ENCODE measurements around the gene CSPG5.
A peak's percentile ranks its signal among the peaks of the same experiment; 100 is the strongest.

Gene CSPG5

GRCh38 chr3:47586746-47587145 lies 8.1 kb upstream of the CSPG5 start:
- no peak for DNase-seq (ENCODE audit: low read depth)

GRCh38 chr3:47583320-47584075 lies 4.8 kb upstream of the CSPG5 start:
- no peak for DNase-seq (ENCODE audit: low read depth)

DNA sequence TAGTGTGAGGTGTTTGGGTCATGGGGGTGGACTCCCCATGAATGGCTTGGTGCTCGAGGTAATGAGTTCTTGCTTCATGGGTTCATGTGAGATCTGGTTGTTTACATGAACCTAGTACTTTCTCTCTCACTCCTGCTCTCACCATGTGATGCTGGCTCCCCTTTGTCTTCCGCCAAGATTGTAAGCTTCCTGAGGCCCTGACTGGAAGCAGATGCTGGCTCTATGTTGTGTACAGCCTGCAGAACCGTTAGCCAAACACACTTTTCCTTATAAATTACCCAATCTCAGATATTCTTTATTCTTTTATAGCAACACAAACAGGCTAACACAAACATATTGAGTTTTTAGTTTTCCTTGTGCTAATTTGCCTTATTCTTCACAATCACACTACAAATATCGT lies 3.2 kb upstream of the CSPG5 start:
- no peak for DNase-seq (ENCODE audit: low read depth)

- DNase-seq (ENCODE audit: low read depth) = no peak
Observed at GRCh38 chr3:47581422-47581821, 2.8 kb upstream of the CSPG5 start.

- no peak for DNase-seq (ENCODE audit: low read depth)
Observed at GRCh38 chr3:47580481-47580880, 1.8 kb upstream of the CSPG5 start.

- no peak for DNase-seq (ENCODE audit: low read depth)
Observed at GRCh38 chr3:47579875-47580274, 1.2 kb upstream of the CSPG5 start.

DNA sequence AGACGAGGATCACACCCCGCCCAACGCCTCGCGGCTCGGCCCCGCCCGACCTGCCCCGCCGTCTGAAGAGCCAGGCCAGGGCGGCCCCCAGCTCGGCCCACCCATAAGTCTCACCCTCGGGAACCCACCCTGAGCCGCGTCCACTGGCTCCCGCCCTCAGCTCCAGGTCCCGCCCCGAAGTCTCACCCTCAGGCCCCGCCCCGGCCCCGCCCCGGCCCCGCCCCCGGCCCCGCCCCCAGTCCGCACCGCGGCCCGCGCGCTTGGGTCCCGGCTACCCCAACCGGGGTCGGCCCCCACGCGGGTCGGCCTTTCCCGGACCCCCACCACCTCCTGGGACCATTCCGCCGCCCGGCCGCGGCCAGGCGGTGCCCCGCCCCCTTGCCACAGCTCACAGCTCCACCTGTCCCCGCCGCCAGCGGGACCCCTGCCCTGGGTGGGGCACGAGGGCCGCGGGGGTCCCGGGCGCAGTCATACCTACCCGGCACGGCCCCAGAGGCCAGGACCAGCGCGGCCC lies 489 bp downstream of the CSPG5 start:
- peak; percentile 41 for DNase-seq (ENCODE audit: low read depth)

GRCh38 chr3:47577583-47578118 lies 1.0 kb downstream of the CSPG5 start:
- DNase-seq (ENCODE audit: low read depth) = no peak

DNA sequence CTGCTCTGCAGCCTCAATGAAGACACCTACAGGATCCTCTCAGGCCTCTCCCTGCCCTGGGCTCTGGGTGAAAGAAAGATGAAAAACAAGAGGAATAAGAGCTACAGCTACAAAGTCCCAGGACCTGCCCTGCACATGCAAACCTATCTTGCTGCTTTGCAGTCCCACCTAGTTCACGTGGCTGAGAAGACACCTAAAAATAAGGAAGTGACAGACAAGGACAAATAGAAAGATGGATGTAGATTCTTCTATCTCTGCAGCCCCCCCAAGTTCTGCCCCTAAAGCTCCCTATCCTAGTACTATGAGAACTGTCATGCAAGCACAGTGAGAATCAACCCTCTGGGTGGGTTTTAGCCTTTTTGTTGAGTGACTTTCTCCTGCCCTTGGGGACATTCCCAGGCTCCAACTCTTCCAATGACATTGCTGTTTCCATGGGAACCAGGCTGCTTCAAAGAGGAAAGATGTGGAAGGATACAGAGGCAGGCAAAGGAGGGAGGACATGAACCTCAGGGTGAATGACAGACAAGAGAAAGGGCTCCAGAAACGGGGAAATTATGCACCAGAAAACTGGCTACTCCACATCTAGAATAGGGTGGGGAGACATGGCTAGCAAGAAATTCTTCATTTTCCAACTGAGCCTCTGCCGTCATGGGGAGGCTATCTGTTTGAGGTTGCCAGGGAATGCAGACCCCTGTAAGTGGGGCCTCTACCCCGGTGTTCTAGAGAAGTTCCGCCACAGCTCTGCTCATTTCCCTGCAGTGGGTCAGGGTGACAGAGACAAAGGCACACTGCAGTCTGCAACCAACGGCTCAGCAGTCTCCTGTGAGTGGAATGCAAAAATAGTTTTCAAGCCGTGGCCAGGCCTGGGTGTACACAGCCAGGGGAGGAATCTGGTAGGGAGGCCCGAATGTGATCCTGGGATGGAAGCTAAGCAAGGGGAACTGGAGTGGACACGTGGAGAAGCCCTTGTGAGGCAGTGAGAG lies 5.2 kb downstream of the CSPG5 start:
- DNase-seq (ENCODE audit: low read depth) = no peak

GRCh38 chr3:47571391-47572175 lies 7.1 kb downstream of the CSPG5 start:
- no peak for DNase-seq (ENCODE audit: low read depth)

- DNase-seq (ENCODE audit: low read depth) = no peak
Observed at GRCh38 chr3:47568901-47569300, 9.8 kb downstream of the CSPG5 start.

- no peak for DNase-seq (ENCODE audit: low read depth)
Observed at GRCh38 chr3:47567149-47567548, 11.5 kb downstream of the CSPG5 start.

DNA sequence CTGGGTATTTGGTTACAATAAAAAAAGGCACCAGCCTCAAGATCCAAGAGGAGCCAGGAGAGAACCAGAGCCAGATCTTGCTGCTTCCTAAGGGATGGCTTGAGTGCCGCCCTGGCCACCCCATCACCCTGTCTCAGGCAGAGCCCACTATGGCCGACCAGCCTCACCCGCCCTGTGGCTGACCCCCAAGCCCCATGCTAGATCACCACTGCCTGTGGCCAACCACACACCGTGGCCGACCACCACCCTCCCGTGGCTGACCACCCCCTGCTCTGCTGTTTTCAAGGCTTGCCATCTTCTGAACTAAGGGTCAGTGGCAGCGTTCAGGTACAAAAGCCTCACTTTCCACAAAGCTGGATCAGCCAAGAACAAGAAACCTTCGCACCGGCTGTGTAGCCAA lies 12.0 kb downstream of the CSPG5 start:
- DNase-seq (ENCODE audit: low read depth) = no peak

GRCh38 chr3:47565734-47566550 lies 12.7 kb downstream of the CSPG5 start:
- DNase-seq (ENCODE audit: low read depth) = no peak

- DNase-seq (ENCODE audit: low read depth) = no peak
Observed at GRCh38 chr3:47556351-47556750, 22.3 kb downstream of the CSPG5 start.

DNA sequence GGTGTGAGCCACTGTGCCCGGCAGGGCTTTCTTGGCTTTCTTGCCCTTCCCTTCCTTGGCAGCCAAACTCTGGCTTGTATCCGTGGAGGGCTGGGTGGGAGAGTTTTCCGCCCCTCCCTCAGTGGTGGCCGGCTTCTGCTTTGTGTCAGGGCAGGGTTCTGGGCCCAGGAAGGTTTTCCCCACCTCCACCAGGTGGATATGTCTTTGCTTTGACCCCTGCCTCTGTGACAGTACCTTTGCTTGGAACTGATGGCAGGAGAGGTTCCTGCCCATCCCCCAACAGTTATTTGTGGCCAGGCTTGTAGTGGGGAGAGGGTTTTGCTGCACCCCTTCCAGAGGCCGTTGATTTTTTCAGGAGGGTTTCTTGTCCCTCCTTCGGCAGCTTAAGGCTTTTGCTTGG lies 24.3 kb downstream of the CSPG5 start:
- no peak for DNase-seq (ENCODE audit: low read depth)

- DNase-seq (ENCODE audit: low read depth) = no peak
Observed at GRCh38 chr3:47553407-47553806, 25.3 kb downstream of the CSPG5 start.

GRCh38 chr3:47542471-47543173 lies 36.0 kb downstream of the CSPG5 start:
- DNase-seq (ENCODE audit: low read depth) = no peak

GRCh38 chr3:47541583-47542108 lies 37.0 kb downstream of the CSPG5 start:
- no peak for DNase-seq (ENCODE audit: low read depth)

DNA sequence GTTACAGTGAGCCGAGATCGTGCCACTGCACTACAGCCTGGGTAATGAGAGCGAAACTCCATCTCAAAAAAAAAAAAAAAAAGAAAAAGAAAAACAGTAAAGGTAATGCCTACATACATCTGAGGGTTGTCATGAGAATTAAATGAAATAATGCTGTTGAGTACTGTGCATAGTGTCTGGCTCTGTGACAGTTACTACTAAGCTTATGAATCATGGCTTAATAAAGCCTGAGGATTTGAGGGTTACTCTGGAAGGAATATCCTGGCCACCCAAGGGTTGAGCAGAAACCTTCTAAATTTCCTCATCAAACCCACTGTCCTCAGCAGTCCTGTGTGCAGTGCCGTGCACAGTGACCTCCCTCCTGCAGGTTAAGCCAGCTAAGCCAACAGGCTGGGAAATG lies 38.4 kb downstream of the CSPG5 start:
- no peak for DNase-seq (ENCODE audit: low read depth)

All from T-helper 22 cell (primary cell).